Measurements from ENCODE around the gene NDUFV1.
"Not testable (repeated sequence)": the region's sequence is repeated elsewhere in the genome, so short reads cannot be mapped to it uniquely, and the experiment has no call there.

The NDUFV1 gene

DNA sequence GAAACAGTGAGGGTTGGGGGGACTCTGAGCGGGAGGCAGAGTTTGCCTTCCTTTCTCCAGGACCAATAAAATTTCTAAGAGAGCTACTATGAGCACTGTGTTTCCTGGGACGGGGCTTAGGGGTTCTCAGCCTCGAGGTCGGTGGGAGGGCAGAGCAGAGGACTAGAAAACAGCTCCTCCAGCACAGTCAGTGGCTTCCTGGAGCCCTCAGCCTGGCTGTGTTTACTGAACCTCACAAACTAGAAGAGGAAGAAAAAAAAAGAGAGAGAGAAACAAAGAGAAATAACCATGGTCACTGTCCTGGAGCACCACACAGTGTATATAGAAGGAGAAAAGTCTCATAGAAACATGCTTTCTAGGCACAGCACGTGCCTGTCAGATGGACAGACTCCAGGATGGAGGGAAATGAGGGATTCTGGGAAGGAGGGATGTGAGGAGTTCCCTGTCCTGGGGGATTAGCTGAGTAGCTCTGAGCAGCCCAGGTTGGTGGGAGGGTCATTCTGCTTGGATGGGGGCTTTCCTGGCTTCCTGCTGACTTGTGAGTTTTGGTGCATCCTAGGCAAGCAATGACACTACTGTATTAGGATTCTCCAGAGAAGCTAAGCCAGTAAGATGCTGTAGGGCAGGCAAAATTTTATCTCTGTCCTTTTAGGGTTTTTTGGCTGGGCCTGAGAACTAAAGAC, 20.0 kb upstream of the NDUFV1 start:
- DNase-seq, result no peak

GRCh38 chr11:67588136-67588503, 18.6 kb upstream of the NDUFV1 start:
- DNase-seq, result no peak

GRCh38 chr11:67588899-67589415, 17.8 kb upstream of the NDUFV1 start:
- not testable (repeated sequence) for DNase-seq

GRCh38 chr11:67592880-67593564, 13.7 kb upstream of the NDUFV1 start:
- no peak for DNase-seq

GRCh38 chr11:67593565-67593905, 13.2 kb upstream of the NDUFV1 start:
- no peak for DNase-seq

DNA sequence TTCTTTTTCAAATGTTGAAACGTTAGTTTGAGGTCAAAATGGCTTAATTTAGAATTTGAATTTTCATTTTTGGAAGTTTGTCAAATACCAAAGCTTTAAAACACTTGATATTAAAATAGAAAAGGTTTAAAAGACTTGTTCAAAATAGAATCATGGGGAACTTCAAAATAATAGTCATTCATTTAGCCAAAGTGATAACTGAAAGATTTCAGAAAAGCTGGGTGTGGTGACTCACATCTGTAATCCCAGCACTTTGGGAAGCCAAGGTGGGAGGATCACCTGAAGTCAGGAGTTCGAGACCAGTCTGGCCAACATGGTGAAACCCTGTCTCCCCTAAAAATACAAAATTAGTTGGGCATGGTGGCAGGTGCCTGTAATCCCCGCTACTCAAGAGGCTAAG, 12.3 kb upstream of the NDUFV1 start:
- DNase-seq, result no peak

DNA sequence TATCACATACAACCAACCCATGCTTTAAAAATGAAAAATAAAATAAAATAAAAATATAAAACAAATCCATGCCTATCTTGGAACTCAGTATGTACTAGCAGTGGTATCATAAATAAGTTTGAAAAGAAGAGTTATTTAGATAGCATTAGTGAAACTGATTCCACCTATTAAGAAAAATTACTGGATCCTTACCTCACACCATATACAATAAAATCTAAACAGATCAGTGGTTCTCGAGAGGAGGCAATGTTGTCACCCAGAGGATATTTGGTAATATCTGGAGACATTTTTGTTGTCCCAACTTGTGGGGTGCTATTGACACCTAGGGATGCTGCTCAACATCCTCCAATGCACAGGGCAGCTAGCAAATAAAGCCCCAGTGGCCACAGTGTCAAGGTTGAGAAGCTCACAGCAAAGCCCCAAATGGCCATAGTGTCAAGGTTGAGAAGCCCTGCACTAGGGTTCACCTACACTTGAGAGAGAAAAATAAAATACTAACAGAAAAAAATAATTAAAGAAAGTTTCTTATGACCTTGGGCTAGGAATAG, 9.9 kb upstream of the NDUFV1 start:
- no peak for DNase-seq

DNA sequence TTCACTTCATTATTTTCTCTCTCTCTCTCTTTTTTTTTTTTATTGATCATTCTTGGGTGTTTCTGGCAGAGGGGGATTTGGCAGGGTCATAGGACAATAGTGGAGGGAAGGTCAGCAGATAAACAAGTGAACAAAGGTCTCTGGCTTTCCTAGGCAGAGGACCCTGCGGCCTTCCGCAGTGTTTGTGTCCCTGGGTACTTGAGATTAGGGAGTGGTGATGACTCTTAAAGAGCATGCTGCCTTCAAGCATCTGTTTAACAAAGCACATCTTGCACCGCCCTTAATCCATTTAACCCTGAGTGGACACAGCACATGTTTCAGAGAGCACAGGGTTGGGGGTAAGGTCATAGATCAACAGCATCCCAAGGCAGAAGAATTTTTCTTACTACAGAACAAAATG, 9.3 kb upstream of the NDUFV1 start:
- DNase-seq, result not testable (repeated sequence)

DNA sequence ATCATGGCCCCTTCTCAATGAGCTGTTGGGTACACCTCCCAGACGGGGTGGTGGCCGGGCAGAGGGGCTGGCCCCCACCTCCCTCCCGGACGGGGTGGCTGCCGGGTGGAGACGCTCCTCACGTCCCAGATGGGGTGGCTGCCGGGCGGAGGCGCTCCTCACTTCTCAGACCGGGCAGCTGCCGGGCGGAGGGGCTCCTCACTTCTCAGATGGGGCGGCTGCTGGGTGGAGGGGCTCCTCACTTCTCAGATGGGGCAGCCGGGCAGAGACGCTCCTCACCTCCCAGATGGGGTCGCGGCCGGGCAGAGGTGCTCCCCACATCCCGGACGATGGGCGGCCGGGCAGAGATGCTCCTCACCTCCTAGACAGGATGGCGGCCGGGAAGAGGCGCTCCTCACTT, 8.8 kb upstream of the NDUFV1 start:
- not testable (repeated sequence) for DNase-seq

DNA sequence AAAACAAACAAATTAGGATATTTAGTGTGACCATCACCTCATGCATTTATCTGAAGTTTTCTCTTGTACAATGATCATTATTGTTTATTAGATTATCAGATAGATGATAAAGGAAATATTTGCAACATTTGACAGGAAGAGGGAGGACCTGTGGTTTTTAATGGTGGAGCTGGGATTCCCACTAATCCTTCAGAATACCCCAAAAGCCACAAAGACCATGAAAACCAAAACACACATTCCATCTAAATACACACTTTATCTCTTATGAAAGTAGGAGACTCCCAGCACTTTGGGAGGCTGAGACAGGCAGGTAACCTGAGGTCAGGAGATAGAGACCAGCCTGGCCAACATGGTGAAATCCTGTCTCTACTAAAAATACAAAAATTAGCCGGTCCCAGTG, 7.6 kb upstream of the NDUFV1 start:
- DNase-seq, result no peak

GRCh38 chr11:67600324-67601029, 6.3 kb upstream of the NDUFV1 start:
- DNase-seq, result no peak

- no peak for DNase-seq
Measured at GRCh38 chr11:67601098-67601497, 5.6 kb upstream of the NDUFV1 start.

- DNase-seq, result not testable (repeated sequence)
Measured at GRCh38 chr11:67604119-67604518, 2.6 kb upstream of the NDUFV1 start.

- DNase-seq, result no peak
Measured at GRCh38 chr11:67604815-67605214, 1.9 kb upstream of the NDUFV1 start.

GRCh38 chr11:67605231-67606011, 1.3 kb upstream of the NDUFV1 start:
- no peak for DNase-seq

GRCh38 chr11:67606093-67606491, 644 bp upstream of the NDUFV1 start:
- no peak for DNase-seq

DNA sequence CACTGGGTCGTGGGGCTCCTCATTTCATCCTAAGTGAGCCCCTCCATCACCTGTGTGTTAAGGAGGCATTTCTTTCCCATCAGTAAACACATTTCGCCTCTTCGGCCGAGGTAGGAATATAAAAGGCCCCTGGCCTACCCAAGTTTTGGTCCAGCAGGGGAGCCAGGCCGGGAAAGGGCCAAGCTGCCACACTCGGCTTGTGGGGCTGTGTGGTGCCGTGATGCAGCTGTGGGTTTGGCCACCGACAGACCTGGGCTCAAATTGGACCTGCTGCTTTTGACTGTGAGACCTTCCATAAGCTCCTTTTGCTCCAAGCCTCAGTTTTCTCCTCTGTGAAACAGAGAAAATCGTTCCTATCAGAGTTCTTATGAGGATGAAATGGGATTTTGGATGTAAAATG, 771 bp downstream of the NDUFV1 start:
- DNase-seq, result no peak

GRCh38 chr11:67608486-67608885, 1.8 kb downstream of the NDUFV1 start:
- DNase-seq, result no peak

DNA sequence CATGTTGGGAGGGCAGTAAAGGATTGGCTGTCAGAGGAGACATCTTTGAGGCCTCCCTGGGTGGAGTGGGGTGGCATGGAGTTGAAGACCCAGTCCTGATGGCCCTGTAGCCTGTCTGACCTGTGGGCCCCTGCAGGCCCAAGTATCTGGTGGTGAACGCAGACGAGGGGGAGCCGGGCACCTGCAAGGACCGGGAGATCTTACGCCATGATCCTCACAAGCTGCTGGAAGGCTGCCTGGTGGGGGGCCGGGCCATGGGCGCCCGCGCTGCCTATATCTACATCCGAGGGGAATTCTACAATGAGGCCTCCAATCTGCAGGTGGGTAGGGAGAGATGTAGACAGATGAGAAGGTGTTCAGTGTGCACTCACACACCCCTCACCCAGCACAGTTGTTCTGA, 2.6 kb downstream of the NDUFV1 start:
- no peak for DNase-seq

GRCh38 chr11:67610302-67610868, 3.6 kb downstream of the NDUFV1 start:
- DNase-seq, result no peak

DNA sequence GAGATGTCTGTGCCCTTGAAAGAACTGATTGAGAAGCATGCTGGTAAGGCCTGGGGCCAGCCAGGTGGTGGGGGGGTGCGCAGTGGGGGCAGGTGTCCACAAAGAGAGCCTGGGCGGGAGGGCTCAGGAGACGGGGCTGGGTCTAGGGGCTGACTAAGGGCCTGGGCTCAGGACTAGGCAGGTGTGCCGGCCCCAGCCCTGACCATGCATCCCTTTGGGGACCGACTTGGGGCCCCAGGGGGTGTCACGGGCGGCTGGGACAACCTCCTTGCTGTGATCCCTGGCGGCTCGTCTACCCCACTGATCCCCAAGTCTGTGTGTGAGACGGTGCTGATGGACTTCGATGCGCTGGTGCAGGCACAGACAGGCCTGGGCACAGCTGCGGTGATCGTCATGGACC, 4.4 kb downstream of the NDUFV1 start:
- DNase-seq, result no peak

Data from NCI-H226 (cell line).